Heart left ventricle (tissue), 16 donors: Measurements from ENCODE around the gene NRP1. TPM values are rescaled to one million over a fixed set of nuclear protein-coding genes. Genes with fewer than 3 reads are reported as not detected.

Experiments used
- ATAC-seq, 4 donors: fragments of 200-7000 bp; cut with Tn5 transposase; one replicate each; pipeline ENCODE4 v1.9.1; 2020 to 2022; ENCODE audit warnings: moderate library complexity in 4 of 4, mild to moderate bottlenecking in 3 of 4, moderate number of reproducible peaks in 1 of 4
- DNase-seq, 5 donors: peaks; one replicate each; pipeline ENCODE4 v3.0.0-alpha.2; 2020
- H3K27ac ChIP-seq, 12 donors: fragments of 200-600 bp; sonication (generic) in 4 of 12; one replicate each; pipeline versions ENCODE4 v1.5.0 to v1.8.0; 2016 to 2022; ENCODE audit warnings: mild to moderate bottlenecking in 2 of 12
- H3K27me3 ChIP-seq, 9 donors: fragments of 200-600 bp; sonication (generic) in 2 of 9; one replicate each; pipeline versions ENCODE4 v1.5.1 to v1.8.0; 2016 to 2022; ENCODE audit warnings: mild to moderate bottlenecking in 3 of 9
- H3K36me3 ChIP-seq, 9 donors: fragments of 200-600 bp; sonication (generic) in 2 of 9; one replicate each; pipeline versions ENCODE4 v1.5.0 to v1.8.0; 2018 to 2022; ENCODE audit warnings: mild to moderate bottlenecking in 2 of 9
- H3K4me1 ChIP-seq, 12 donors: fragments of 200-600 bp; sonication (generic) in 4 of 12; one replicate each; pipeline versions ENCODE4 v1.5.0 to v1.8.0; 2016 to 2022; ENCODE audit warnings: mild to moderate bottlenecking in 3 of 12
- H3K4me3 ChIP-seq, 12 donors: fragments of 200-600 bp; sonication (generic) in 4 of 12; one replicate each; pipeline versions ENCODE4 v1.5.0 to v1.8.0; 2017 to 2022; ENCODE audit warnings: mild to moderate bottlenecking in 9 of 12, moderate library complexity in 4 of 12
- H3K9me3 ChIP-seq, 12 donors: fragments of 200-600 bp; sonication (generic) in 4 of 12; one replicate each; pipeline versions ENCODE4 v1.5.0 to v1.8.0; 2016 to 2022; ENCODE audit warnings: mild to moderate bottlenecking in 1 of 12
- POLR2A ChIP-seq, 2 donors: fragments of 450-650 bp; IDR thresholded peaks; one replicate each; pipeline ENCODE4 v1.6.1; 2017; ENCODE audit warnings: antibody characterized with exemption in 2 of 2, mild to moderate bottlenecking in 2 of 2, moderate library complexity in 2 of 2
- WGBS, 4 donors: extraction: QIAGEN DNeasy Blood & Tissue Kit in 2 of 4; methylation state at CpG; one replicate each; pipeline versions ENCODE4 v1.1.5 to v1.1.7; 2013 to 2018; 5-methylcytosine and 5-hydroxymethylcytosine counted together
- intact Hi-C, 10 donors: fragments of 100-400 bp; cut with DNase I; formaldehyde crosslinking; loops; one replicate each; pipeline versions ENCODE4 v1.11.1 to v1.14.2; 2022
- polyA plus RNA-seq, 2 donors: library from polyadenylated mRNA; stranded (reverse); fragments of 200-250 nt; gene quantifications; one replicate each; pipeline ENCODE4 v1.2.3, GENCODE V29; 2013
- total RNA-seq, 9 donors: library from RNA; depleted of rRNA in 2 of 9; stranded (reverse); fragments of >200 nt in 2 of 9; fragmentation: NEBNext Ultra II Directional in 3 of 9; extraction: Animal tissue kit (Norgen Biotek cat#: 25700) in 3 of 9; gene quantifications; one replicate each; pipeline versions ENCODE4 v1.1.0 to v1.2.4, GENCODE V29; 2016 to 2023
- TF ChIP-seq, protein P1 (sequence below), 12 donors: fragments of 200-600 bp; sonication (generic) in 4 of 12; IDR thresholded peaks; one replicate each; pipeline versions ENCODE4 v1.5.0 to v1.8.0; 2018 to 2022; ENCODE audit warnings: antibody characterized with exemption in 12 of 12, mild to moderate bottlenecking in 5 of 12
- donor health status: ischemic (EF 13 %, LVEDD 7.1; RV severe dilation, severe dysfunction).
- donor health status: healthy with polysubstance abuse.
- donor health status: DM: no; HTN: yes; CAD: no.
- donor health status: DM: no; HTN: no; CAD: no.
- donor health status: ischemic (EF 25% LVEDD 6.9; RV normal size, moderate dysfunction).
- donor health status: ischemic (EF 25% LVEDD 5.7; RV mildly dilated, moderate dysfunction).
- donor health status: healthy.
- donor health status: DM: yes; HTN: yes; CAD: no.
- donor health status: ischemic (EF 35%, LVEDD 5.7; RV mildly dilated, moderate dysfunction).
- donor health status: nonischemic (EF 11% LVEDD 7.7; RV severe dilation, severe dysfunction).
- donor health status: DM: yes; HTN: yes; CAD: no.
- donor health status: PGD.
- donor health status: ischemic (EF 29% LVEDD 5.4; RV normal size, mild dysfunction).
- donor health status: nonischemic (EF 23%, LVEDD 6.1; RV moderate dilation, normal function).

The NRP1 gene
- total and polyA plus RNA-seq, 11 donors, result 47.1 to 279 (median 152) TPM

GRCh38 chr10:33190406-33190805 lies 144.1 kb downstream of the NRP1 start:
- intact Hi-C loops, result loop anchor here (5.0 to 10.0 kb wide), 8 partner anchors 54 to 1452 kb away; partner anchors contain the start of gene NRP1 (in 4 of the 10)
- TF ChIP-seq, protein P1, sequence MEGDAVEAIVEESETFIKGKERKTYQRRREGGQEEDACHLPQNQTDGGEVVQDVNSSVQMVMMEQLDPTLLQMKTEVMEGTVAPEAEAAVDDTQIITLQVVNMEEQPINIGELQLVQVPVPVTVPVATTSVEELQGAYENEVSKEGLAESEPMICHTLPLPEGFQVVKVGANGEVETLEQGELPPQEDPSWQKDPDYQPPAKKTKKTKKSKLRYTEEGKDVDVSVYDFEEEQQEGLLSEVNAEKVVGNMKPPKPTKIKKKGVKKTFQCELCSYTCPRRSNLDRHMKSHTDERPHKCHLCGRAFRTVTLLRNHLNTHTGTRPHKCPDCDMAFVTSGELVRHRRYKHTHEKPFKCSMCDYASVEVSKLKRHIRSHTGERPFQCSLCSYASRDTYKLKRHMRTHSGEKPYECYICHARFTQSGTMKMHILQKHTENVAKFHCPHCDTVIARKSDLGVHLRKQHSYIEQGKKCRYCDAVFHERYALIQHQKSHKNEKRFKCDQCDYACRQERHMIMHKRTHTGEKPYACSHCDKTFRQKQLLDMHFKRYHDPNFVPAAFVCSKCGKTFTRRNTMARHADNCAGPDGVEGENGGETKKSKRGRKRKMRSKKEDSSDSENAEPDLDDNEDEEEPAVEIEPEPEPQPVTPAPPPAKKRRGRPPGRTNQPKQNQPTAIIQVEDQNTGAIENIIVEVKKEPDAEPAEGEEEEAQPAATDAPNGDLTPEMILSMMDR (IDR thresholded peaks at IDR 0.05), result no peak
- TF ChIP-seq POLR2A (IDR thresholded peaks at IDR 0.05), result no peak
- no peaks in the 10 kb centered on the region for H3K9me3 ChIP-seq
- H3K36me3 ChIP-seq, result peaks cover 0 to 94% (median 82%) of the 10 kb centered on the region in 9 donors
- 88 to 98% (median 92%) methylated on average over 1 of the region's 1 CpG for WGBS, 4 donors
- DNase-seq, result no peak
- no peak overlapping the region for H3K27ac ChIP-seq
- no peak overlapping the region for H3K4me3 ChIP-seq
- ATAC-seq, result no peak
- H3K4me1 ChIP-seq, result peaks cover 0 to 31% (median 23%) of the 10 kb centered on the region in 12 donors
- H3K27me3 ChIP-seq, result no peaks in the 10 kb centered on the region

DNA sequence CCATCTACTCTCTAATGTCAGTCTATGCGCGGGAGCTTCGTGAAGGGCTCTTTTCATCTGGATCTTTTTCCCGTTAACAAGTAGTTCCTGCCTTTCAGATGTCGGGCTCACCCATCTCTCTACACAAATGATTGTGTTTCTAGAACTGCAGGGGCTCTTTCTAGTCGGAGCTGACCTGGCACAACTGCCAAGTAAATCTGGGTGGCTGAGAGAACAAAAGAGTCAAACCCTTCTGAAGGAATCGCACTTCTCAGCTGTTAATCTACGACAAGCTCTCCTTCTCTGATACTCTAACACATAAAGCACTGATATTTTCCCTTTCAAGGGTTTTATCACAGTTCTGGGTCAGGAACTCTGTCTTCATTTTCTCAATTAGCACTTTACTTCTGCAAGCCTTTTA lies 144.7 kb downstream of the NRP1 start:
- Histone ChIP-seq H3K9me3 (no peaks in the 10 kb centered on the region), H3K27me3 (no peaks in the 10 kb centered on the region), H3K36me3 (peaks cover 0 to 94% (median 82%) of the 10 kb centered on the region in 9 donors), H3K27ac (no peak overlapping the region), H3K4me3 (no peak overlapping the region), H3K4me1 (peaks cover 0 to 27% (median 20%) of the 10 kb centered on the region in 12 donors)
- intact Hi-C loops, result loop anchor here (5.0 to 10.0 kb wide), 8 partner anchors 55 to 1452 kb away; partner anchors contain the start of gene NRP1 (in 4 of the 10)
- no peak for ATAC-seq
- DNase-seq, result no peak
- TF ChIP-seq POLR2A (IDR thresholded peaks at IDR 0.05), result no peak
- TF ChIP-seq, protein P1 (IDR thresholded peaks at IDR 0.05), result no peak
- WGBS, 4 donors, result 84 to 94% (median 88%) methylated on average over 8 of the region's 8 CpGs

GRCh38 chr10:33189363-33189762 lies 145.1 kb downstream of the NRP1 start:
- ATAC-seq, result no peak
- H3K27ac ChIP-seq, result no peak overlapping the region
- H3K9me3 ChIP-seq, result no peaks in the 10 kb centered on the region
- no peaks in the 10 kb centered on the region for H3K27me3 ChIP-seq
- peaks cover 0 to 23% (median 16%) of the 10 kb centered on the region in 12 donors for H3K4me1 ChIP-seq
- peaks cover 0 to 94% (median 82%) of the 10 kb centered on the region in 9 donors for H3K36me3 ChIP-seq
- WGBS, 4 donors, result 87 to 93% (median 90%) methylated on average over 6 of the region's 6 CpGs
- no peak for DNase-seq
- intact Hi-C loops, result no loop called here
- TF ChIP-seq POLR2A (IDR thresholded peaks at IDR 0.05), result no peak
- H3K4me3 ChIP-seq, result no peak overlapping the region

DNA sequence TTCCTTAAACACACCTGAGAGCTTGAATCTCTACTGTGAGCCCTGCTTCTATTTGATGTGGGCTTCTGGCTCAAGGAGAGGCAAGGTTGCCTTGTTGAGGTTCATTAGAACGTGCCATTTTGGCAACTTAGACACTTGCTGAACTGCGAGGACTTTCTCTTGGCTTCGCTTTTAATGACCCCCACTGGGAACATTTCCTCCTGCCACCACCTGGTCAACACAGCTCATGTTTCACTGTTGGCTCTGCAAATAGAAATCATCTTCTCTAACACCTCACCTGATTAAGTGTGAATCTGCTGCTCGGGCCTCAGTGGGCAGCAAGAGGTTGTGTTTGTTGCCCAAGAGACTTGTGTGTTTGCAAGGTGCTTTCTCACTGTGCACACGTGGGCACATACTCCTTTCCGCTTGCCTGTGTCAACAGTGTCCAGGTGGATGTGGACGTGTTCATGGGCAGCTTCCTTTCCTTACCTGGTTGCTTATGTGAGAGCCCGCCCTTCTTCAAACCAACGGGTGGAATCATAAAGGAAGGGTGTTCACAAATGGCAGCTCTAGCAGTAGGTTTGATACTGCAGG lies 147.0 kb downstream of the NRP1 start:
- Histone ChIP-seq H3K9me3 (no peaks in the 10 kb centered on the region), H3K36me3 (peaks cover 0 to 99% (median 95%) of the 10 kb centered on the region in 9 donors), H3K27me3 (no peaks in the 10 kb centered on the region), H3K4me3 (no peak overlapping the region), H3K4me1 (peaks cover 0 to 6% (median 0%) of the 10 kb centered on the region in 12 donors), H3K27ac (no peak overlapping the region)
- intact Hi-C loops, result no loop called here
- WGBS, 4 donors, result 79 to 86% (median 83%) methylated on average over 9 of the region's 9 CpGs
- ATAC-seq, result no peak
- TF ChIP-seq, protein P1 (IDR thresholded peaks at IDR 0.05), result no peak
- no peak for TF ChIP-seq POLR2A (IDR thresholded peaks at IDR 0.05)
- DNase-seq, result no peak
